Measurements from ENCODE around the gene MAGEC2. TPM values are rescaled to one million over a fixed set of nuclear protein-coding genes. Genes with fewer than 3 reads are reported as not detected.

MAGEC2 gene
- total RNA-seq, result 10 to 100 TPM in 1 of 2 donors, not detected in 1; 29.1 TPM

GRCh38 chrX:142204522-142205433, at the start of gene MAGEC2:
Gene MAGEC2 (minus strand): TSS chrX:142205290. CDS start chrX:142203987, 1,303 bp downstream.
- intact Hi-C loops (cut with DNase I), result no loop called here
- Histone ChIP-seq H3K4me3 (no peak within 1 kb of the TSS), H3K27ac (no peak within 1 kb of the TSS), H3K27me3 (replicated peaks; ENCODE audit: insufficient read depth) (no peaks in the 10 kb centered on the region), H3K9me3 (no peaks in the 10 kb centered on the region), H3K36me3 (no peaks in the 10 kb centered on the region), H3K4me1 (replicated peaks) (no peaks in the 10 kb centered on the region)
- TF ChIP-seq, protein P1, sequence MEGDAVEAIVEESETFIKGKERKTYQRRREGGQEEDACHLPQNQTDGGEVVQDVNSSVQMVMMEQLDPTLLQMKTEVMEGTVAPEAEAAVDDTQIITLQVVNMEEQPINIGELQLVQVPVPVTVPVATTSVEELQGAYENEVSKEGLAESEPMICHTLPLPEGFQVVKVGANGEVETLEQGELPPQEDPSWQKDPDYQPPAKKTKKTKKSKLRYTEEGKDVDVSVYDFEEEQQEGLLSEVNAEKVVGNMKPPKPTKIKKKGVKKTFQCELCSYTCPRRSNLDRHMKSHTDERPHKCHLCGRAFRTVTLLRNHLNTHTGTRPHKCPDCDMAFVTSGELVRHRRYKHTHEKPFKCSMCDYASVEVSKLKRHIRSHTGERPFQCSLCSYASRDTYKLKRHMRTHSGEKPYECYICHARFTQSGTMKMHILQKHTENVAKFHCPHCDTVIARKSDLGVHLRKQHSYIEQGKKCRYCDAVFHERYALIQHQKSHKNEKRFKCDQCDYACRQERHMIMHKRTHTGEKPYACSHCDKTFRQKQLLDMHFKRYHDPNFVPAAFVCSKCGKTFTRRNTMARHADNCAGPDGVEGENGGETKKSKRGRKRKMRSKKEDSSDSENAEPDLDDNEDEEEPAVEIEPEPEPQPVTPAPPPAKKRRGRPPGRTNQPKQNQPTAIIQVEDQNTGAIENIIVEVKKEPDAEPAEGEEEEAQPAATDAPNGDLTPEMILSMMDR (IDR thresholded peaks at IDR 0.05), result no peak
- no peak for TF ChIP-seq POLR2AphosphoS5 (IDR thresholded peaks at IDR 0.05)
- no peak for DNase-seq (ENCODE audit: low spot score)
- 97% methylated on average over 17 of the region's 28 CpGs for WGBS

- Histone ChIP-seq H3K4me3 (no peak overlapping the region), H3K9me3 (no peaks in the 10 kb centered on the region), H3K36me3 (no peaks in the 10 kb centered on the region), H3K27ac (no peak overlapping the region), H3K27me3 (replicated peaks; ENCODE audit: insufficient read depth) (no peaks in the 10 kb centered on the region), H3K4me1 (replicated peaks) (no peaks in the 10 kb centered on the region)
- DNase-seq (ENCODE audit: low spot score), result no peak
- 70% methylated on average over 4 of the region's 4 CpGs for WGBS
- no peak for TF ChIP-seq POLR2A (IDR thresholded peaks at IDR 0.05)
- no peak for TF ChIP-seq POLR2AphosphoS5 (IDR thresholded peaks at IDR 0.05)
- TF ChIP-seq, protein P1 (IDR thresholded peaks at IDR 0.05), result no peak
- intact Hi-C loops (cut with DNase I), result no loop called here
Observed at GRCh38 chrX:142251680-142252079, 46.6 kb upstream of the MAGEC2 start.

- no peak overlapping the region for H3K27ac ChIP-seq
- DNase-seq (ENCODE audit: low spot score), result no peak
- 70% methylated on average over 3 of the region's 4 CpGs for WGBS
- H3K27me3 ChIP-seq (replicated peaks; ENCODE audit: insufficient read depth), result no peaks in the 10 kb centered on the region
- no peaks in the 10 kb centered on the region for H3K4me1 ChIP-seq (replicated peaks)
- no peak for TF ChIP-seq POLR2A (IDR thresholded peaks at IDR 0.05)
- TF ChIP-seq POLR2AphosphoS5 (IDR thresholded peaks at IDR 0.05), result no peak
- TF ChIP-seq, protein P1 (IDR thresholded peaks at IDR 0.05), result no peak
- H3K36me3 ChIP-seq, result no peaks in the 10 kb centered on the region
- intact Hi-C loops (cut with DNase I), result no loop called here
- no peak overlapping the region for H3K4me3 ChIP-seq
- no peaks in the 10 kb centered on the region for H3K9me3 ChIP-seq
Observed at GRCh38 chrX:142251202-142251601, 46.1 kb upstream of the MAGEC2 start.

DNA sequence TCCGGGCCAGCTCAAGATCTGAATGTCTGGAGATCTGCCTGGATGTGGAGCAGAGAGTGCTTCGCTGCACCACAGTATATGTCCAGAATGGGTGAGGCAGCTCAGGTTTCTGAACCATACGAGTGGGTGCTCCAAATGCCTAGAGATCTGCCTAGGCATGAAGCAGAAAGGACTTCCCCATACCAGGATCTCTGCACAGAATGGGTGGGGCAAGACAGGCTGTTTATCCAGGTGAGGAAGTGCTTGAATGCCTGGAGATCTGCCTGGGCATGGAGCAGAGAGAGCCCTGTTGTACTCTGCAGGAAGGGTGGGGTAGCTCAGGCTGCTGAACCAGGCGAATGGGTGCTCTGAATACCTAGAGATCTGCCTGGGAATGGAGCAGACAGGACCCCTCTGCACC, 45.4 kb upstream of the MAGEC2 start:
- 45% methylated on average over 4 of the region's 4 CpGs for WGBS

More for the DNA sequence above, 45.4 kb upstream of the MAGEC2 start:
- Histone ChIP-seq H3K9me3 (no peaks in the 10 kb centered on the region), H3K27me3 (replicated peaks; ENCODE audit: insufficient read depth) (no peaks in the 10 kb centered on the region), H3K4me3 (no peak overlapping the region), H3K4me1 (replicated peaks) (no peaks in the 10 kb centered on the region), H3K27ac (no peak overlapping the region), H3K36me3 (no peaks in the 10 kb centered on the region)
- no peak for DNase-seq (ENCODE audit: low spot score)
- TF ChIP-seq, protein P1 (IDR thresholded peaks at IDR 0.05), result no peak
- TF ChIP-seq POLR2AphosphoS5 (IDR thresholded peaks at IDR 0.05), result no peak
- no peak for TF ChIP-seq POLR2A (IDR thresholded peaks at IDR 0.05)
- intact Hi-C loops (cut with DNase I), result no loop called here

Measured in prostate gland (tissue), 2 donors.